NCI-H128 (cell line): ENCODE measurements around the gene MMP21.

ENCODE experiments used
- DNase-seq: peaks from one replicate; lab custom pipeline; 2025; ENCODE audit not compliant: unreplicated experiment; lab: John Stamatoyannopoulos, UW

Gene MMP21

GRCh38 chr10:125792342-125793300 lies 17.0 kb upstream of the MMP21 start:
- DNase-seq, result no peak

DNA sequence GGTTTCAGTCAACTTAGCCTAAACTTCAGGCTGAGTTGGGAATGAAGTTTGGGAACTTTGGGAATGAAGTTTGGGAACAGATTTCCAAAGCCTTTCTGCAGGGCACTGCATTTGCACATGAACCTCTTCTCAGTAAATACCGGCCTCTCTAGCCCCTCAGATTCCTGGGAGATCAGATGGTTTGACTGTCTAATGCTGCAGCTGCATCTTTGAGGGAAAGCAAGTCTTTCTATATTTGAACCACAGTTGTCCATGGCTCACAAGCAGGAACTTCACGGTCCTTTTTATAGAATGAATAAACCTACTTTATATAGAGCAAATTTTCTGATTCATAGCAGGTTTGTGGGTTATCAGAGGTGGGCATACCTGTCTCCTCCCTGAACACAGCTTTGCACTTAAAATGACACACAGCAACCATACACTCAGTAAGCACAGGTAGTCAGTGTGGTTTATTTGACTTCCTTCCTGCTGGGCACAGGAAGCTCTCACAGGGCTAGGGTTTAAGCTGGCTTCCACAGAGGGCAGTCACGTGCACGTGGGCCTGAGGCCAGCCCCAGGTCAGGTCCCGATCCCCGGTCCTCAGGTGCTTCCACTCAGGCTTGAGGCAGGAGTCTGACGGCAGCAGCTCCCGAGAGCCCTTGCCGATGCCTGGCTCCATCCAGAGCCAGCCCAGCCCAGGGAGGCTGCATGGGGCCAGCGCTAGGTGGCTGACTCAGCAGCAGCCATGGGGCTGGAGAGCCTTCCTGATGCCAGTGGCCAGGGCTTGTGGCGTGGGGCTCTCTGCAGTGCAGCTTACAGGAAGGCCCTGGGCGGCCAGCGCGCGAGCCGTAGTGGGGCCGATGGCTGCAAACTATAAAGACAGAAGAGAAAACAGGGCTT lies 12.8 kb upstream of the MMP21 start:
- DNase-seq, result no peak

DNA sequence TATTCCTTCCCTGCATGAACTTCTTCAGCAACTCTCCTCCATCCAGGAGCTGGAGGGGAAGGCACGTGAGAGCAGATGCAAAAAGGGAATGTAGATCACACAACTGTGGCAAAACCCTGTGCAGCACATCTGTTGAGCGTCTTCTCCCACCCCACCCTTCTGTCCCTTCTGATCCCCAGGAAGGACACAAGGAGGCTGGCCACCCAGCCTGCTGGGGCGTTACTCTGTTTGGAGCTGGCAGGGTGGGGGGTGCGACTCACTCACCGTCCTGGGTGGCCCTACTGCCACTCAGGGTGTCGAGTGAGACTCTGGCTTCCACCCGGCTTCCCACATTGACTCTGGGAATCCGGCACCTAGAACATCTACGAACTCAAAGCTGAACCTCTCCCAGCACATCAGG lies 10.2 kb upstream of the MMP21 start:
- no peak for DNase-seq

GRCh38 chr10:125783957-125784356 lies 8.3 kb upstream of the MMP21 start:
- DNase-seq, result no peak

DNA sequence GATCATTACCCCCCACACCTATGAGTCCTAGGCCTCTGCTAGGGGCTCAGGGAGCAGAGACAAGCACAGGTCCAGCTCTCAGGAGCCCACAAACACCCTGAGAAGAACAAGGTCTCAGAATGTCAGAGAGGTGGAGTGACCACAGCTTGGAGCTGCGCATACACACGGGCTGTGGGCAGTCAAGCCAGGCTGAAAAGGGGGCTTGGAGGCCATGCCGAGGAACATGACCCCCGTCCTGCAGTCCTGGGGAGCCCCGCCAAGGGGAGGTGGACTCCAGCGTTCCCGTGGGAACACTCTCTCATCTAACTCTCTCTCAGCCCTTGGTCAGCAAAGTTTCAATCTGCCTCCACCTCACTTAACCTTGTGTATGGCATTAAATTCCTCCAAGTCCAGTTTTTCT lies 7.8 kb upstream of the MMP21 start:
- no peak for DNase-seq

DNA sequence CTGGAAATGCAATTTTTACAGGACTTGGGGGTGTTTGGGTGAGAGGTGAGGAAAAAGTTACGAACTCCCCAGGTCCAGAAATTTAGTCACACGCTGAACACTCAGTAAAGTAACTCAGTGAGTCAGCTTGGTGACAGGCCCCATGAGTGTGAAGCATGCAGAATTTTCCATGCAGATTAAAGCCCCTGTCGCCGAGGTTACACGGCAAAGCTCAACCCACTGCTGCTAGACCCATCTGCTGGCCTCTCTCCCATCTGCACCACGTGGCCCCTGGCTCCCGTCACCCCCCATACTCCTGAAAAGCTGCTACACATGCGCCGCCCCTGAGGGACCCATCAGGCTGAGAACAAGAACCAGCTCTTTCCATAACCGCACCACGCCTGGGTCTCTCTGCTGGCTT lies 7.0 kb upstream of the MMP21 start:
- no peak for DNase-seq

- DNase-seq, result no peak
Observed at GRCh38 chr10:125782054-125782453, 6.4 kb upstream of the MMP21 start.

- DNase-seq, result no peak
Observed at GRCh38 chr10:125781374-125781773, 5.8 kb upstream of the MMP21 start.

DNA sequence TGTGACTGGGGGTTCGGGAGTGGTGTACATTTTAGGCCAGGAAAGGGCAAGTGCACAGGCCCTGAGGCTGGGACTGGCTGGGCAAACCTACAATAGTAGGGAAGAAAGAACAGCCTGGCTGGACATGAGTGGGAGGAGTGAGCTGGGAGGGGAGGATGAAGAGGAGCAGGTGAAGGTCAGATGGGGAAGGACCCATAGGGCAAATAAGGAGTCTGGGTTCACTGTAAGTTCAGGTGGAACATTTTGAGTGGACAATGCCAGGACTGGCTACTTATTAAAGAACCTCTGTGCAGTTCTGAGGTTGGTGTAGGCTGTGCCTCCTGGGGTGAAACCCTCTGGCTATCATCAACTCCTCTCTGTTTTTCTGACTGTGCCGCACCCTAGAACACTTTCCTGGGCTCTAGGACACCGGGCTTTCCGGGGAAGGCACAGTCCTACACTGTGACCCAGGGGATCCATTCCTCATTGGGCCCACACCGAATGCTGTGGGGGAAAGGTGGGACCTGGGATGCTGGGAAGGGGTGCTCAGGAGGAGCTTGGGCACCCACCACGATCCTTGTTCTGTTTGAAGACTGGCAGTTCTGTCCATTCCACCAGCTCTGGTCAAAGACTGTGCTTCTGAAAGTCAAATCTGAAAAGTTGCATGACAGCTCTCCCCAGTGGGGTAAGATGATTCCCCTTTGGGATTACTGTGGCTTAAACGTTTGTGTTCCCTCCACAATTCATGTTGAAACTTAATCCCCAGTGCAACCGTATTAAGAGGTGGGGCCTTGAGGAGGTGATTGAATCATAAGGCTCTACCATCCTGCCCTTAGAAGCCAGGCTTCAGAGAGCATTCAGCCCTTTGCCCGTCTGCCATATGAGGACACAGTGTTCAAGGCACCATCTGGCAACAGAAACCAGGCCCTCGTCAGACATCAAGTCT lies 4.0 kb upstream of the MMP21 start:
- no peak for DNase-seq

GRCh38 chr10:125778556-125778955 lies 2.9 kb upstream of the MMP21 start:
- no peak for DNase-seq

DNA sequence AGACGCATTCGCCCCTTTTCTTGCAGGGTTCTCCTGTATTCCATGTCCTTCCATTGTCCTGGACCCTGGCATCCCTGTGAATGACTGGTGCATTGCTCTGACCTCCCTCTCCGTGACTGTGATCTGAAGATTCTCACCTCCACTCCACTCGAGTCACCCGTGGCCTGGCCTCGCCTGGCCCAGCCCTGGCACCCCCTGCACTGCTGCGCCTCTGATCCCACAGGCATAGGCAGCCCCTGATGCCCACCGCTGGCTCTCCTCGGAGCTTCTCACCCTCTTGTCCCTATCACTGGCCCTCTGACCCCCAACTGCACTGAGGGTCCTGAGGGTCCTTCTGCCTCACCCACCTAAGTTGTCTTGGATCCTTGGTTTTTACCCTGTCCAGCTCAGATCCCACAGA lies 2.2 kb upstream of the MMP21 start:
- no peak for DNase-seq

DNA sequence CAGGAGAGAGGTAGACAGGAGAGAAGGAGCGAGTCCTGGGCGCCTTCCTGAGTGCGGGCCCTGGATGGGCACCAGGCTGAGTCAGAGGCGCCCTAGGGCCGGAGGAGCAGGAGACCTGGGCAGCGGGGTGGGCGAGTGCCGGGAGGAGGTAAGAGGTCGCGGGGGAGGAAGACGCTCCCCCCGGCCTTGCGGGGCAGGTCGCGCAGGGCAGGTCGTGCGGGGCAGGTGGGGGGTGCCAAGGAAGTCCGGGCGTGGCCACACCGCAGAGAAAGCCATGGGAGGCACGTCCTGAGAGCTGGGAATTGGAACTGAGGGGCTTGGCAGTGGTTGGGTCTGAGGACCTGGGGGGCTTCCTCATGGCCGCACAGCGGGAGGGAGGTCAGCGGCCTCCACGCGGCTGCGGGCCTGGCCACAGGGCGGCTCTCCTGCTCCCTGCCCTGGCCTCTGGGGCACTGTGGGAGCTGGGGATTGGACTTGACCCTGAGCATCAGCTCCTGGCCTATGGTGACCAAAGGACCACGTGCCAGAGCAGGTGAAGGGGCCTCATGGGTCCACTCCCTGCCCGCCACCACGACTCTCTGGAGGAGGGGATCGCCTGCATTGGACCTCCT lies 935 bp downstream of the MMP21 start:
- DNase-seq, result no peak

DNA sequence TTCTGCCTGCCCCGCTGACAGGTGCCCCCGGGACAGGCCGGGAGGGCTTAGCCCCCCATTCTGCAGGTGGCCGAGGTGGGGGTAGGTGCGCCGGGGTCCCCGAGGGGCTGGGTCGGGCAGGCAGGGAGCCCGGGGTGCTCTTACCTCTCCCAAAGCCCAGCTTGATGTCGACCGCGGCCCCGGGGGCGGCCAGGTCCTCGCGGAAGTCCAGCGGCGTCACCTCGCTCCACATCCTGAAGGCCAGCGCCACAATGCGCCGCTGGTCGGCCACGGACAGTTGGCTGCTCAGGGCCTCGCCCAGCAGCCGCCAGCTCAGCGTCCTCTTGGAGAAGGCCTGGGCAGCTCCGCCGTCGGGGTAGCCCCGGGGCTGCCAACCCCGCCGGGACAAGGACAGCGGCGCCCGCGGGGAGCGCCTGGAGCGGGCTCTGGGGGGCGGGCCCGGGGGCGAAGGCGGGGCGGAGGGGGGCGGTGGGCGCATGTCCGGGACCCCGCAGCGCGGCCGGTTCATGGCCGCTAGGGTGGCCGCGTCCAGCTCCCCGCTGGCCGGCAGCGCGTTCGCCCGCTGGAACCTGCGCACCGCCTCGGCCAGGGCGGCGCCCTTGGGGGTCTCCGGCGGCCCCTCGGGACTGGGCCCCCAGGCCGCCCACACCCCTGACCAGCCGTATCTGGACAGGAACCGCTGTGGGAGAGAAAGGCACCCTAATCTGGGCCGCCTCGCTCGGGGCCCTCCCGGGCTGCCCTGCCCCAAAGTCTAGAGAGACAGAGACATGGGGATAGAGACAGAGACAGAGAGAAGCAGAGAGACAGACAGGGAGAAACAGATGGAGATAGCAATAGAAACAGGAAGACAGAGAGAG lies 1.7 kb downstream of the MMP21 start:
- DNase-seq, result no peak

DNA sequence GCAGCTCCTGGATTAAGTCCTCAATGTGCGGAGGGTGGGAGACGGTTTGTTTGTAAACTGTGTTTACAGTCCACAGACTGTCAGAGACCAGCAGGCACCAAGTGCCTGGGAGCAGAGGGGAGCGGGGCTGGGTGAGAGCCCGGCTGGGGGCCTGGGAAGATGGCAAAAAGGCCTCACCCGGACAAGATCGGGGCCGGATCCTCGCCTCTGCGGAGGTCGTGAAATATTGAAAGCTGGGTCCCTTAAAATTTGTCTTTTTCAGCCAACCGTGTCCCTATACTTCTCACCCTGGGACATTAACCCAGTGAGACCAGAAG lies 2.8 kb downstream of the MMP21 start:
- no peak for DNase-seq

DNA sequence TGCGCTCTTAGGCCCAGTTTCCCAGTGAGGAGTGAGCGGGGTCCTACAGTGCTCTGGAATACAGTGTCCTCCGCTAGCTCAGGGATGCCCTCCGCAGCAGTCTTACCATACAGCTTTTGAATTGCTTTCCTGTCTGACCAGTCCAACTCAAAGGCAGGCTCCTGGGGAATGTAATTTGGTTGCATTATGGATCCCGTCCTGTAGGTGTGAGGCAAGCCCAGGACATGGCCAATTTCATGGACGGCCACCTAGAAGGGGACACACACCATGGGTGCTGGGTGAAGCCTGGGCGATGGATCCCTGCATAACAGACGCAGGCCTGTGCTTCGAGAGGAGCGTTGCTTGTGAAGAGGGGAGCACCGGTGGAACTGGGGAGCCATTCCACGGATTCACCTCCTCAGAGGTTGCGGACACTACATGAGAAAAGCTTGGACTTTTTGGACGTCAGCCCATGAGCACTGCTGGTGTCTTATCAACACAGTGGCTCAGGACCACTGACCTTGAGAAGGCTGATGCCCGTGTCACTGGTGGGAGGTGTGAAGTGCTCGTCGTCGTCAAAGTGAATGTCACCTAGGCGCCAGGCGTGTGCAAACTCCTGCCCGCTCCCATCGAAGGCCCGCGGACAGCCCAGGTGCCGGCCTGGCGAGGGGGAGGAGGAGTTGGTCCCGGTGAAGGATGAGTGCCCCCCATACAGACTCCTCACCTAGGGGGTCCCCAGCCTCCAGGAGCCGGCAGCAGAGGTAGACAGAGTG lies 3.3 kb downstream of the MMP21 start:
- DNase-seq, result no peak

DNA sequence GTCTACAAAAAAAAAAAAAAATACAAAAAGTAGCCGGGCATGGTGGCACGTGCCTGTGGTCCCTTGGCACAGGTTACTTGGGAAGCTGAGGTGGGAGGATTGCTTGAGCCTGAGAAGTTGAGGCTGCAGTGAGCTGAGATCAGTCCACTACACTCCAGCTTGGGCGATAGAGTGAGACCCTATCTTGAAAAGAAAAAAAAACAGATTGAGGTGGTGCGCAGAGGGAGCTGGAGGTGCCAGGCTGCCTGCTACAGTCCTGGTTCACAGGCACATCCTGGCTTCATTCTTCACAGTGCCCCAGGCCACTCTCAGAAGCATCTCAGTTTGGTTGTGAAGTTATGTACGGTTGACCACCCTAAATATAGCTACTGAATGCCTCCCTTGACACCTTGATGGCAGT lies 4.8 kb downstream of the MMP21 start:
- no peak for DNase-seq

- DNase-seq, result no peak
Observed at GRCh38 chr10:125769175-125769574, 6.4 kb downstream of the MMP21 start.

DNA sequence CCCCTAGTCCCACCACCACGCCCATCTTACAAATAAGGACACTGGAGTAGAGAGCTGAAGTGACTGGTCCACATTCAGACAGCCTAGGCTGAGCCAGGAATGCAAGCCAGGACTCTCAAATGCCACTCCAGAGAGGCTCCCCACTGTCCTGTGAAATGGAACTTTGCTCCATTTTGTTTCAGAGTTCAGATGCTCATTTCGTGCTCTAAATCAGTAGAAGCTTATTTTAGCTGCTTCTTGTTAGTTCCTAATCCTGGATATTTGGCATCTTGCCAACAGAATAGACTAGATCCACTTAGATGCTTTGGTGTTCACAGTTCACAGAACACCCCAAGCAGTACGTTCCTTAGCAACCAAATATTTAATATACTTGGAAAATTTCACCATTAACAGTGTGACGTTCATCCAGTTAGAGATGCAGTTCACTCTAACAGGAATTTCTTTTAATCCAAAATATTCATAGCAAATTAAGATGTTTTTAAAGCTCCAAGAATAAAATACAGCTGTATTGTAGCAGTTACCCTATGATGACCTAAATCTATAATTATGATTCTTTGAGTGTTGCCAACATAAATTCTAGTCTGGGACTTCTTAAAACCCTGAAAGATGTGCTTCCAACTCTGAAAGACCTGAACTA lies 7.3 kb downstream of the MMP21 start:
- no peak for DNase-seq

GRCh38 chr10:125766511-125766910 lies 9.1 kb downstream of the MMP21 start:
- DNase-seq, result no peak
